SU-DHL-6 (cell line): ENCODE results near the gene TMEM143.

Experiments used
- EZH2phosphoT487 ChIP-seq: fragments of 200-600 bp; sonication (generic), shearing (Covaris generic); conservative IDR thresholded peaks from 2 replicates; pipeline ENCODE4 v1.6.1; 2018; ENCODE audit warnings: mild to moderate bottlenecking, antibody characterized with exemption, low read length, moderate library complexity, mixed read lengths
- TF ChIP-seq, protein P1 (sequence below): fragments of 200-600 bp; sonication (generic); IDR thresholded peaks from one replicate; pipeline ENCODE4 v1.5.1; 2017; ENCODE audit warnings: antibody characterized with exemption, mild to moderate bottlenecking, low read length, moderate library complexity; ENCODE audit not compliant: insufficient read depth, poor library complexity, severe bottlenecking

DNA sequence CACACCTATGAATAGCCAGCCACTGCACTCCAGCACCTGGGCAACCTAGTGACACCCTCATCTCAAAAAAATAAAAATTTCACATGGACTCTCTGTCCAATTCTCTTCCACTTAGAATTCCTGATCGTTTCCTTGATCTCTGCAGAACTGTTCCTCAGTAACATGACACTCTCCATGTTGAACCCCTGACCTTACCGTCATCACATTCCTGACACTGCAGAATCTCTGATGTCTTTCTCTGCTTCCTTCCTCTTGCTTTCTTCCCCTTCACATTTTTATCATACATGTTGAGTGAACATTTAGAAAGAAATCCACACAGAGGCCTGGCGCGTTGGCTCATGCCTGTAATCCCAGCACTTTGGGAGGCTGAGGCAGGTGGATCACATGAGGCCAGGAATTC, 78.8 kb downstream of the TMEM143 start:
- TF ChIP-seq, protein P1, sequence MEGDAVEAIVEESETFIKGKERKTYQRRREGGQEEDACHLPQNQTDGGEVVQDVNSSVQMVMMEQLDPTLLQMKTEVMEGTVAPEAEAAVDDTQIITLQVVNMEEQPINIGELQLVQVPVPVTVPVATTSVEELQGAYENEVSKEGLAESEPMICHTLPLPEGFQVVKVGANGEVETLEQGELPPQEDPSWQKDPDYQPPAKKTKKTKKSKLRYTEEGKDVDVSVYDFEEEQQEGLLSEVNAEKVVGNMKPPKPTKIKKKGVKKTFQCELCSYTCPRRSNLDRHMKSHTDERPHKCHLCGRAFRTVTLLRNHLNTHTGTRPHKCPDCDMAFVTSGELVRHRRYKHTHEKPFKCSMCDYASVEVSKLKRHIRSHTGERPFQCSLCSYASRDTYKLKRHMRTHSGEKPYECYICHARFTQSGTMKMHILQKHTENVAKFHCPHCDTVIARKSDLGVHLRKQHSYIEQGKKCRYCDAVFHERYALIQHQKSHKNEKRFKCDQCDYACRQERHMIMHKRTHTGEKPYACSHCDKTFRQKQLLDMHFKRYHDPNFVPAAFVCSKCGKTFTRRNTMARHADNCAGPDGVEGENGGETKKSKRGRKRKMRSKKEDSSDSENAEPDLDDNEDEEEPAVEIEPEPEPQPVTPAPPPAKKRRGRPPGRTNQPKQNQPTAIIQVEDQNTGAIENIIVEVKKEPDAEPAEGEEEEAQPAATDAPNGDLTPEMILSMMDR = no peak
- no peak for TF ChIP-seq EZH2phosphoT487
